HEK293 (cell line): Measurements from ENCODE around the gene S100A13.

Source experiments
- BCL11B ChIP-seq: fragments of 450-650 bp; formaldehyde crosslinking; IDR thresholded peaks from 2 replicates; pipeline ENCODE4 v1.5.1; 2016; ENCODE audit warnings: low read depth, missing biosample characterization, missing genetic modification characterization
- GLI4 ChIP-seq: fragments of 450-650 bp; formaldehyde crosslinking; IDR thresholded peaks from 2 replicates; pipeline ENCODE4 v1.5.1; 2016; ENCODE audit warnings: missing biosample characterization, missing genetic modification characterization
- IKZF3 ChIP-seq: fragments of 450-650 bp; IDR thresholded peaks from 2 replicates; pipeline ENCODE4 v1.5.0; 2018; ENCODE audit warnings: missing biosample characterization, mild to moderate bottlenecking, missing genetic modification characterization, moderate library complexity
- KLF16 ChIP-seq: fragments of 450-650 bp; formaldehyde crosslinking; IDR thresholded peaks from 2 replicates; pipeline ENCODE4 v1.5.1; 2017; ENCODE audit warnings: missing biosample characterization, missing genetic modification characterization
- PRDM1 ChIP-seq: fragments of 450-650 bp; formaldehyde crosslinking; IDR thresholded peaks from 2 replicates; pipeline ENCODE4; 2016; ENCODE audit warnings: missing biosample characterization, missing genetic modification characterization
- REPIN1 ChIP-seq: fragments of 450-650 bp; formaldehyde crosslinking; IDR thresholded peaks from 2 replicates; pipeline ENCODE4 v1.5.1; 2017; ENCODE audit warnings: missing biosample characterization, missing genetic modification characterization, low read depth
- SETDB1 ChIP-seq: IDR thresholded peaks from one replicate; pipeline ENCODE4 v1.6.1; 2017; ENCODE audit warnings: mild to moderate bottlenecking, low read length, moderate library complexity, mixed read lengths; ENCODE audit not compliant: insufficient read length
- WT1 ChIP-seq: fragments of 450-650 bp; formaldehyde crosslinking; IDR thresholded peaks from 2 replicates; pipeline ENCODE4 v1.5.1; 2016; ENCODE audit warnings: missing biosample characterization, missing genetic modification characterization
- ZFP41 ChIP-seq: fragments of 450-650 bp; formaldehyde crosslinking; IDR thresholded peaks from 2 replicates; pipeline ENCODE4 v1.5.1; 2016; ENCODE audit warnings: missing biosample characterization, missing genetic modification characterization, borderline replicate concordance
- ZNF239 ChIP-seq: fragments of 450-650 bp; formaldehyde crosslinking; IDR thresholded peaks from 2 replicates; pipeline ENCODE4 v1.5.1; 2016; ENCODE audit warnings: missing biosample characterization, missing genetic modification characterization
- ZNF335 ChIP-seq: fragments of 450-650 bp; formaldehyde crosslinking; conservative IDR thresholded peaks from 2 replicates; pipeline ENCODE4 v1.5.1; 2016; ENCODE audit warnings: missing biosample characterization, missing genetic modification characterization
- ZNF48 ChIP-seq: fragments of 450-650 bp; formaldehyde crosslinking; IDR thresholded peaks from 2 replicates; pipeline ENCODE4 v1.5.1; 2016; ENCODE audit warnings: missing biosample characterization, missing genetic modification characterization
- ZNF521 ChIP-seq: fragments of 450-650 bp; formaldehyde crosslinking; IDR thresholded peaks from 2 replicates; pipeline ENCODE4 v1.5.1; 2017; ENCODE audit warnings: missing biosample characterization, mild to moderate bottlenecking, missing genetic modification characterization
- ZNF529 ChIP-seq: fragments of 450-650 bp; formaldehyde crosslinking; IDR thresholded peaks from 2 replicates; pipeline ENCODE4 v1.5.1; 2017; ENCODE audit warnings: missing genetic modification characterization, missing biosample characterization; ENCODE audit not compliant: insufficient replicate concordance
- ZNF549 ChIP-seq: fragments of 450-650 bp; IDR thresholded peaks from 2 replicates; pipeline ENCODE4 v1.5.1; 2018; ENCODE audit warnings: missing biosample characterization, missing genetic modification characterization, mild to moderate bottlenecking, inconsistent platforms, moderate library complexity
- ZNF623 ChIP-seq: fragments of 450-650 bp; formaldehyde crosslinking; IDR thresholded peaks from 2 replicates; pipeline ENCODE4 v1.5.1; 2016; ENCODE audit warnings: missing biosample characterization, missing genetic modification characterization
- ZNF664 ChIP-seq: fragments of 450-650 bp; formaldehyde crosslinking; IDR thresholded peaks from 2 replicates; pipeline ENCODE4 v1.5.1; 2016; ENCODE audit warnings: missing biosample characterization, missing genetic modification characterization
- ZNF670 ChIP-seq: fragments of 450-650 bp; formaldehyde crosslinking; IDR thresholded peaks from 2 replicates; pipeline ENCODE4 v1.5.1; 2016; ENCODE audit warnings: missing biosample characterization, missing genetic modification characterization, low read depth
- ZNF701 ChIP-seq: fragments of 450-650 bp; formaldehyde crosslinking; IDR thresholded peaks from 2 replicates; pipeline ENCODE4 v1.5.1; 2016; ENCODE audit warnings: missing biosample characterization, missing genetic modification characterization
- TF ChIP-seq, protein P1 (sequence below): fragments of 450-650 bp; formaldehyde crosslinking; IDR thresholded peaks from 2 replicates; pipeline ENCODE4 v1.5.1; 2016; ENCODE audit warnings: missing biosample characterization, missing genetic modification characterization
- TF ChIP-seq, protein P2 (sequence below): fragments of 450-650 bp; formaldehyde crosslinking; IDR thresholded peaks from 2 replicates; pipeline ENCODE4 v1.5.1; 2017; ENCODE audit warnings: missing biosample characterization, mild to moderate bottlenecking, missing genetic modification characterization, moderate library complexity
- TF ChIP-seq, protein P3 (sequence below): fragments of 450-650 bp; formaldehyde crosslinking; IDR thresholded peaks from 2 replicates; pipeline ENCODE4 v1.5.1; 2016; ENCODE audit warnings: missing biosample characterization, missing genetic modification characterization, low read depth

S100A13 gene

DNA sequence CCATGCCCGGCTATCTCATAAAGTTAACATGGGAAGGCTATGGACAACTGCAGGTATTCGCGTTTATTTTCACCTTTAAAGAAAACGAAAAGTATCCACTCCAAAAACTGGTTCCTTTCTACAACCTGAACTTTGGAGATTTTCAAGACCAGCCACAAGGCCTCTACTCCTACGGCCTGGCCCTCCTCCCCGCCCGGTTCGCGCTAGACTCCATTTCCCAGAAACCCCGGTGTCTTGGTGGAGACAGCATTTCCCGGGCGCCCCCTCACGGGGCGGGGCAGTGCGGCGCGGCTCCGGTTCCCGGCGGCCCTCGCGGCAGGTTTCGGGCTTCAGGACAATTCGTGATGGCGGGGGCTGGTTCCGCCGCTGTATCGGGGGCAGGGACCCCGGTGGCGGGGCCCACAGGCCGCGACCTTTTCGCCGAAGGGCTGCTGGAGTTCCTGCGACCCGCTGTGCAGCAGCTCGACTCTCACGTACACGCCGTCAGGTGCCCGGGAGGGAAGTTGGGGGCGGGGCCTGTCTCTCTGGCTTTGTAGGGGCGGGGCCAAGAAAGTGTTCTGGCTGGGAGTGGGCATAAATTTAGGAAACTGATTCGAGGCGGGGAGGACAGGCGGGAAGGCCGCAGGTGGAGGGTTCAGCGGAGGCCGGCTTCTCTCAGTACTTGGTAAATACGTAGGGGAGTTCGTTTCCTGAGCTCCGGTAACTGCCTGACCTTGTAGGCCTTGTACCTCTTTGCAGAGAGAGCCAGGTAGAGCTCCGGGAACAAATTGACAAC, 31.3 kb upstream of the S100A13 start, which contains the start of gene SNAPIN (continued):
- TF ChIP-seq, protein P1, sequence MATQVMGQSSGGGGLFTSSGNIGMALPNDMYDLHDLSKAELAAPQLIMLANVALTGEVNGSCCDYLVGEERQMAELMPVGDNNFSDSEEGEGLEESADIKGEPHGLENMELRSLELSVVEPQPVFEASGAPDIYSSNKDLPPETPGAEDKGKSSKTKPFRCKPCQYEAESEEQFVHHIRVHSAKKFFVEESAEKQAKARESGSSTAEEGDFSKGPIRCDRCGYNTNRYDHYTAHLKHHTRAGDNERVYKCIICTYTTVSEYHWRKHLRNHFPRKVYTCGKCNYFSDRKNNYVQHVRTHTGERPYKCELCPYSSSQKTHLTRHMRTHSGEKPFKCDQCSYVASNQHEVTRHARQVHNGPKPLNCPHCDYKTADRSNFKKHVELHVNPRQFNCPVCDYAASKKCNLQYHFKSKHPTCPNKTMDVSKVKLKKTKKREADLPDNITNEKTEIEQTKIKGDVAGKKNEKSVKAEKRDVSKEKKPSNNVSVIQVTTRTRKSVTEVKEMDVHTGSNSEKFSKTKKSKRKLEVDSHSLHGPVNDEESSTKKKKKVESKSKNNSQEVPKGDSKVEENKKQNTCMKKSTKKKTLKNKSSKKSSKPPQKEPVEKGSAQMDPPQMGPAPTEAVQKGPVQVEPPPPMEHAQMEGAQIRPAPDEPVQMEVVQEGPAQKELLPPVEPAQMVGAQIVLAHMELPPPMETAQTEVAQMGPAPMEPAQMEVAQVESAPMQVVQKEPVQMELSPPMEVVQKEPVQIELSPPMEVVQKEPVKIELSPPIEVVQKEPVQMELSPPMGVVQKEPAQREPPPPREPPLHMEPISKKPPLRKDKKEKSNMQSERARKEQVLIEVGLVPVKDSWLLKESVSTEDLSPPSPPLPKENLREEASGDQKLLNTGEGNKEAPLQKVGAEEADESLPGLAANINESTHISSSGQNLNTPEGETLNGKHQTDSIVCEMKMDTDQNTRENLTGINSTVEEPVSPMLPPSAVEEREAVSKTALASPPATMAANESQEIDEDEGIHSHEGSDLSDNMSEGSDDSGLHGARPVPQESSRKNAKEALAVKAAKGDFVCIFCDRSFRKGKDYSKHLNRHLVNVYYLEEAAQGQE (tag by site-specific recombination): no peak
- TF ChIP-seq KLF16 (tag by site-specific recombination) (peak; percentile 30; the same call in 1 of the 2 replicates), ZNF48 (tag by site-specific recombination) (no peak), ZNF521 (tag by site-specific recombination) (no peak), GLI4 (tag by site-specific recombination) (no peak), ZNF670 (tag by site-specific recombination) (no peak), BCL11B (tag by site-specific recombination) (no peak), ZNF664 (tag by site-specific recombination) (no peak), ZNF529 (tag by site-specific recombination) (no peak), ZFP41 (tag by site-specific recombination) (no peak), ZNF701 (tag by site-specific recombination) (no peak), WT1 (no peak), ZNF623 (no peak), SETDB1 (no peak), ZNF239 (no peak), ZNF335 (peak; percentile 97), PRDM1 (no peak), REPIN1 (tag by site-specific recombination) (no peak), ZNF549 (no peak), IKZF3 (no peak)
- TF ChIP-seq, protein P2, sequence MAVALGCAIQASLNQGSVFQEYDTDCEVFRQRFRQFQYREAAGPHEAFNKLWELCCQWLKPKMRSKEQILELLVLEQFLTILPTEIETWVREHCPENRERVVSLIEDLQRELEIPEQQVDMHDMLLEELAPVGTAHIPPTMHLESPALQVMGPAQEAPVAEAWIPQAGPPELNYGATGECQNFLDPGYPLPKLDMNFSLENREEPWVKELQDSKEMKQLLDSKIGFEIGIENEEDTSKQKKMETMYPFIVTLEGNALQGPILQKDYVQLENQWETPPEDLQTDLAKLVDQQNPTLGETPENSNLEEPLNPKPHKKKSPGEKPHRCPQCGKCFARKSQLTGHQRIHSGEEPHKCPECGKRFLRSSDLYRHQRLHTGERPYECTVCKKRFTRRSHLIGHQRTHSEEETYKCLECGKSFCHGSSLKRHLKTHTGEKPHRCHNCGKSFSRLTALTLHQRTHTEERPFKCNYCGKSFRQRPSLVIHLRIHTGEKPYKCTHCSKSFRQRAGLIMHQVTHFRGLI: no peak
- TF ChIP-seq, protein P3, sequence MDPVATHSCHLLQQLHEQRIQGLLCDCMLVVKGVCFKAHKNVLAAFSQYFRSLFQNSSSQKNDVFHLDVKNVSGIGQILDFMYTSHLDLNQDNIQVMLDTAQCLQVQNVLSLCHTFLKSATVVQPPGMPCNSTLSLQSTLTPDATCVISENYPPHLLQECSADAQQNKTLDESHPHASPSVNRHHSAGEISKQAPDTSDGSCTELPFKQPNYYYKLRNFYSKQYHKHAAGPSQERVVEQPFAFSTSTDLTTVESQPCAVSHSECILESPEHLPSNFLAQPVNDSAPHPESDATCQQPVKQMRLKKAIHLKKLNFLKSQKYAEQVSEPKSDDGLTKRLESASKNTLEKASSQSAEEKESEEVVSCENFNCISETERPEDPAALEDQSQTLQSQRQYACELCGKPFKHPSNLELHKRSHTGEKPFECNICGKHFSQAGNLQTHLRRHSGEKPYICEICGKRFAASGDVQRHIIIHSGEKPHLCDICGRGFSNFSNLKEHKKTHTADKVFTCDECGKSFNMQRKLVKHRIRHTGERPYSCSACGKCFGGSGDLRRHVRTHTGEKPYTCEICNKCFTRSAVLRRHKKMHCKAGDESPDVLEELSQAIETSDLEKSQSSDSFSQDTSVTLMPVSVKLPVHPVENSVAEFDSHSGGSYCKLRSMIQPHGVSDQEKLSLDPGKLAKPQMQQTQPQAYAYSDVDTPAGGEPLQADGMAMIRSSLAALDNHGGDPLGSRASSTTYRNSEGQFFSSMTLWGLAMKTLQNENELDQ: no peak
